GM12864 (cell line): ENCODE measurements around the gene PTPRCAP.
A peak's percentile ranks its signal among the peaks of the same experiment; 100 is the strongest.

Experiments
- DNase-seq: peaks from one replicate; pipeline ENCODE4 v3.0.0-alpha.2; 2011; ENCODE audit warnings: low read depth
- H3K4me3 ChIP-seq: 2 replicates; pipeline ENCODE4 v1.5.1; 2011; ENCODE audit warnings: mild to moderate bottlenecking, low read depth, low read length, control low read depth
- TF ChIP-seq, protein P1 (sequence below): IDR thresholded peaks from 2 replicates; pipeline ENCODE4 v1.5.1; 2011; ENCODE audit warnings: low read depth, mild to moderate bottlenecking, moderate library complexity, low read length, control low read depth, inconsistent platforms; ENCODE audit errors: missing control alignments

The PTPRCAP gene

DNA sequence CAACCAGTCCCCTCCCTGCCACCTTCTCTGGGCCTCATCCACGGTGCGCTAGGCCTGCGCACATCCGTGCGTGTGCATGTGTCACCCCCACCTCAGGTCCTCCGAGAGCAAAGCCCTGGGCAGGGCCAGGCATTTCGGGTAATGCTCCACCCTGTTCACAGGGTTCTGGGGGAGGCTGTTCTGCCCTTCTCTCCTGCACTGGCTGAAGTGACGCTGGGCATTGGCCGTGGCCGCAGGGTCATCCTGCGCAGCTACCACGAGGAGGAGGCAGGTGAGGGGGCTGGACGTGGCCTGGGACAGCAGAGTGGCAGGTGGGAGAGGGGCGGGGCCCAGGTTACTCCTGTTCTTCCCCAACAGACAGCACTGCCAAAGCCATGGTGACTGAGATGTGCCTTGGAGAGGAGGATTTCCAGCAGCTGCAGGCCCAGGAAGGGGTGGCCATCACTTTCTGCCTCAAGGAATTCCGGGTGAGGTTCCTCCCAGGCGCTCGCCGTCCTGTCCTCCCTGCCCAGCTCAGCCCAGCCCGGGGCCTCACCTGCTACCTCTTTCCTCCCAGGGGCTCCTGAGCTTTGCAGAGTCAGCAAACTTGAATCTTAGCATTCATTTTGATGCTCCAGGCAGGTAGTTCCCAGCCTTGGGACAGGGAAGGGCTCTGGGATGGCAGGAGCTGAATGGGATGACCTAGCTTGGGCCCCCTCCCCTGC, 41.8 kb downstream of the PTPRCAP start:
- DNase-seq, result no peak
- TF ChIP-seq, protein P1, sequence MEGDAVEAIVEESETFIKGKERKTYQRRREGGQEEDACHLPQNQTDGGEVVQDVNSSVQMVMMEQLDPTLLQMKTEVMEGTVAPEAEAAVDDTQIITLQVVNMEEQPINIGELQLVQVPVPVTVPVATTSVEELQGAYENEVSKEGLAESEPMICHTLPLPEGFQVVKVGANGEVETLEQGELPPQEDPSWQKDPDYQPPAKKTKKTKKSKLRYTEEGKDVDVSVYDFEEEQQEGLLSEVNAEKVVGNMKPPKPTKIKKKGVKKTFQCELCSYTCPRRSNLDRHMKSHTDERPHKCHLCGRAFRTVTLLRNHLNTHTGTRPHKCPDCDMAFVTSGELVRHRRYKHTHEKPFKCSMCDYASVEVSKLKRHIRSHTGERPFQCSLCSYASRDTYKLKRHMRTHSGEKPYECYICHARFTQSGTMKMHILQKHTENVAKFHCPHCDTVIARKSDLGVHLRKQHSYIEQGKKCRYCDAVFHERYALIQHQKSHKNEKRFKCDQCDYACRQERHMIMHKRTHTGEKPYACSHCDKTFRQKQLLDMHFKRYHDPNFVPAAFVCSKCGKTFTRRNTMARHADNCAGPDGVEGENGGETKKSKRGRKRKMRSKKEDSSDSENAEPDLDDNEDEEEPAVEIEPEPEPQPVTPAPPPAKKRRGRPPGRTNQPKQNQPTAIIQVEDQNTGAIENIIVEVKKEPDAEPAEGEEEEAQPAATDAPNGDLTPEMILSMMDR, result no peak
- H3K4me3 ChIP-seq, result no peak overlapping the region

DNA sequence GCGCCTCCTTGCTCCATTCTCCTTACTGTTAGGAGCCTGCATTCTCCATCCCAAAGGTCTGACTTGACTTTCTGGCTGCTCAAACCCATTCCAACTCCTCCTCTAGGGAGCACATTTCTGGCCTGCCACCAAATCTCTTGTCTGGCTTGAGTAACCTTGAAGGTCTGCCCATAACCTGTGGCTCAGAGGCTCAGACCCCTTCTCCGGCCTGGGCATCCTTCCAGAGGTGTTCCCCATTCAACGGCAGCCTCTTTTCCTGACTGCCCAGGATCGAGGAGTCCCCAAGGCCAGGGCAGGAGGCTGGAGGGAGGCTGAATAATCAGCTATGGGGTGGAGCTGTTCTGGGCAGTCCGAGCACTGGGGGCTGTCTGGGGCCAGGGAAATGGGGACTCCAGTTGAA, 43.5 kb downstream of the PTPRCAP start:
- H3K4me3 ChIP-seq, result no peak overlapping the region
- TF ChIP-seq, protein P1, result no peak
- no peak for DNase-seq

DNA sequence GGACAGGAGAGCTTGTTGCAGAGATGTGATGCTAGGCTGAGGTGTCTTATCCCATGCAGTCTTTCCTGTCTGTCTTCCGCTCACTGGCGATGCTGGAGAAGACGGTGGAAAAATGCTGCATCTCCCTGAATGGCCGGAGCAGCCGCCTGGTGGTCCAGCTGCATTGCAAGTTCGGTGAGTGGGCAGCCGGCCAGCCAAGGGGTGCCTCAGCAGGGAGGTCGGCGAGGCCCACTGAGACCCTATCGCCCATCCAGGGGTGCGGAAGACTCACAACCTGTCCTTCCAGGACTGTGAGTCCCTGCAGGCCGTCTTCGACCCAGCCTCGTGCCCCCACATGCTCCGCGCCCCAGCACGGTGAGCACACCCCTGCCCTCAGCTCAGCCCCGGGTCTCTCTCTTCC, 44.0 kb downstream of the PTPRCAP start:
- TF ChIP-seq, protein P1, result no peak
- no peak overlapping the region for H3K4me3 ChIP-seq
- no peak for DNase-seq

DNA sequence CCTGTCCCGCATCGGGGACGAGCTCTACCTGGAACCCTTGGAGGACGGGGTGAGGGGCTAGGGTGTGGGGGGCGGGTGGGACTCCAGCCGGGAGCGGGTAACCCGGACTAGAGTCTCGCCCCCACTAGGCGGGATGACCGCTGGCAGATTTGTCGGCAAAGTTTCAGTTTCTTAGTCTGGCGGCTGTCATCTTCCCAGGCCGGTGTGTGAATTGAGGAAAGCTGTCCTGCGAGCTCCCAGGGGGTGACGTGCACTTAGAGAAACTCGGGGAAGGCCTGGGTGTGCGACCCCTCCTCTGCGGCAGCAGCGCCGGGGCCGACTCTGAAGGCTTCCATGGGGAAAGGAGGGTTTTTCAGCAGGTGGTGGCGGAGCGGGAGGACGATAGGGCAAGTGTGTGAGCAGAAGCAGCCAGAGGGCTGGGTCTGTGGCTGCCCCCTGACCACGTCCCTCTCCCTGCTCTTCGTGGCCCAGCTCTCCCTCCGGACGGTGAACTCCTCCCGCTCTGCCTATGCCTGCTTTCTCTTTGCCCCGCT, 45.2 kb downstream of the PTPRCAP start:
- peak overlapping the region; percentile 95 for H3K4me3 ChIP-seq
- no peak for DNase-seq
- TF ChIP-seq, protein P1, result no peak

GRCh38 chr11:67391304-67392182, 45.9 kb downstream of the PTPRCAP start, which contains the start of gene RAD9A:
TSS of gene RAD9A (plus strand) at chr11:67391986. CDS start at chr11:67392045, 59 bp downstream.
- TF ChIP-seq, protein P1, result no peak
- H3K4me3 ChIP-seq, result peak within 1 kb of the TSS; percentile 95
- DNase-seq, result peak; percentile 80

GRCh38 chr11:67390947-67391303, 46.6 kb downstream of the PTPRCAP start:
- no peak for DNase-seq
- TF ChIP-seq, protein P1, result no peak
- H3K4me3 ChIP-seq, result peak overlapping the region; percentile 95
